22Rv1 (cell line): ENCODE measurements around the gene IL26.

Experiments used
- H3K27ac ChIP-seq: fragments of 450-650 bp; 2 replicates; pipeline ENCODE4 v1.5.1; 2017
- CTCF ChIP-seq: fragments of 450-650 bp; IDR thresholded peaks from 2 replicates; pipeline ENCODE4 v1.5.1; 2017; ENCODE audit warnings: mild to moderate bottlenecking
- ZFX ChIP-seq: fragments of 450-650 bp; IDR thresholded peaks from 2 replicates; pipeline ENCODE4 v1.6.1; 2017; ENCODE audit warnings: antibody characterized with exemption, borderline replicate concordance

Gene IL26

GRCh38 chr12:68225576-68226476 is at the start of gene IL26:
Gene IL26, minus strand, starts transcription at chr12:68225810. Its CDS starts 54 bp downstream, at chr12:68225756.
- TF ChIP-seq CTCF: no peak
- no peak for TF ChIP-seq ZFX
- no peak within 1 kb of the TSS for H3K27ac ChIP-seq

- TF ChIP-seq ZFX (no peak), CTCF (no peak)
- H3K27ac ChIP-seq: no peak overlapping the region
These were observed 47.1 kb upstream of the IL26 start for GRCh38 chr12:68272732-68273131.

- TF ChIP-seq CTCF (no peak), ZFX (no peak)
- no peak overlapping the region for H3K27ac ChIP-seq
These were observed 45.7 kb upstream of the IL26 start for GRCh38 chr12:68271346-68271745.

- TF ChIP-seq CTCF: no peak
- no peak for TF ChIP-seq ZFX
- H3K27ac ChIP-seq: no peak overlapping the region
These were observed 44.7 kb upstream of the IL26 start for GRCh38 chr12:68270358-68270757.

GRCh38 chr12:68269779-68270178 is 44.2 kb upstream of the IL26 start:
- TF ChIP-seq CTCF (no peak), ZFX (no peak)
- no peak overlapping the region for H3K27ac ChIP-seq

GRCh38 chr12:68268967-68269366 is 43.4 kb upstream of the IL26 start:
- no peak overlapping the region for H3K27ac ChIP-seq
- TF ChIP-seq CTCF (no peak), ZFX (no peak)

- H3K27ac ChIP-seq: no peak overlapping the region
- no peak for TF ChIP-seq ZFX
These were observed 42.3 kb upstream of the IL26 start for GRCh38 chr12:68267892-68268396.
